Cardiac muscle cell (in vitro differentiated cells and primary cell): Measurements from ENCODE around the gene CTDSP2. TPM values are rescaled to one million over a fixed set of nuclear protein-coding genes. Genes with fewer than 3 reads are reported as not detected.

Experiments
- DNase-seq, 2 donors: peaks; one replicate each; pipeline versions ENCODE4 v3.0.0 to v3.0.0-alpha.2; 2010 to 2017; ENCODE audit warnings: low read depth in 1 of 2, low spot score in 1 of 2
- H3K27ac ChIP-seq: fragments of 200-600 bp; sonication (generic); 2 replicates; pipeline ENCODE4 v1.5.1; 2016
- H3K27me3 ChIP-seq: fragments of 200-600 bp; sonication (generic); 2 replicates; pipeline ENCODE4 v1.6.0; 2016; ENCODE audit warnings: control low read depth
- H3K36me3 ChIP-seq: fragments of 200-600 bp; sonication (generic); 2 replicates; pipeline ENCODE4 v1.5.1; 2016; ENCODE audit warnings: control low read depth
- H3K4me1 ChIP-seq: fragments of 200-600 bp; sonication (generic); 2 replicates; pipeline ENCODE4 v1.8.1; 2017; ENCODE audit warnings: low read depth, mild to moderate bottlenecking, mixed run types
- H3K4me3 ChIP-seq: fragments of 200-600 bp; sonication (generic); 2 replicates; pipeline ENCODE4 v1.5.1; 2016; ENCODE audit warnings: mild to moderate bottlenecking
- H3K9me3 ChIP-seq: fragments of 200-600 bp; sonication (generic); 2 replicates; pipeline ENCODE4 v1.5.1; 2017; ENCODE audit warnings: low read depth, mild to moderate bottlenecking, control low read depth
- polyA plus RNA-seq: library from polyadenylated mRNA; unstranded; fragments of >200 nt; fragmentation: Nextera tagmentation; extraction: Ambion mirVana; gene quantifications from 2 replicates; pipeline ENCODE4 v1.2.1, GENCODE V29; 2016
- total RNA-seq: library from RNA; depleted of rRNA; stranded (reverse); fragments of >200 nt; gene quantifications from 2 replicates; pipeline ENCODE4 v1.2.3, GENCODE V29; 2016
- TF ChIP-seq, protein P1 (sequence below): IDR thresholded peaks from 2 replicates; pipeline ENCODE4 v1.5.1; 2012; ENCODE audit warnings: low read depth, mild to moderate bottlenecking, low read length

Gene CTDSP2
- total and polyA plus RNA-seq, 2 experiments from 2014 or later = 82.9 to 105 TPM

DNA sequence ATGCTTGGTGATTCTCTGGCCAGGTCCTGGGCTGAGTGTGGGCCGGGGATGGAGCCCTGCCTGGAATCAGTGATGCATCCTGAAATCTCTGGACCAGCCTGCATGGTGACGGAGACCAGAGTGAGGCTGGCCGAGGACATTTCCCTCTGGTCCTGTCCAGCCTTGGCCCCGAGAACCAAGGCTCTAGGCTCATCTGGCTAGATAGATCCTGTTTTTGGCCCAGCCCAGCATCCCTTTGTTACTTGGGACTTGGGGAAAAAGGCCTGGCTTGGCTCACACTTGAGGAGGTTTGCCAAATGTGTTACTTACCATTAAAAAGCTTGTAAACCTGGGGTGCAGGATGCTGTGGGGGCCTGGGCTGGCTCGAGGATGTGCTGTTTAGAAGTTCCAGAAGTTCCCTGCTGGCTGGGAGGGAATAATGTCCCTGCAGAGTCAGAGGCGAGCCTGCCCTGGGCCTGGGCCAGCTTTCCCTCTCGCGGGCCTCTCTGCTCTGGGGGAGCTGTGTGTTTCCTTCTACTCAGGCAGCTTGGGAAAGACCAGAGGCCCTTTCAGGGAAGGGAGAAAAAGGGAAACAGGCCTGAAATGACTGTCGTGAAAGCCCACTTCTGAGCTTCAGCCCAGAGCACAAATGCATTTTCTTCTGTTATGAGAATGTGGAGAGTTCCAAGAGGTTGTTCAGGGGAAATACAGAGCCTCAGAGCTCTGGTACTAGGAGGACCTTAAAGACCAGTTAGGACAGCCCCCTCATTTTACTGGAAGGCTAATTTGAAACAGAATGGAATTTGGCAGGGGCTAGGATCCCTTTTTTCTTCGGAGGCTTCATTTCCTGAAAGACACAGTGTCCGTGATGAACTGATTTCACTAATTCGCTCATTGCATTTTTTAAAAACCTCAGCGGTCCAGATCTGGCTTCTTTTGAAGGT is 47.2 kb upstream of the CTDSP2 start:
- peaks cover 56% of the 10 kb centered on the region for H3K4me1 ChIP-seq
- no peaks in the 10 kb centered on the region for H3K27me3 ChIP-seq
- no peak overlapping the region for H3K4me3 ChIP-seq
- H3K9me3 ChIP-seq = no peaks in the 10 kb centered on the region
- H3K36me3 ChIP-seq = no peaks in the 10 kb centered on the region
- peak; percentile 85 to 97 for DNase-seq
- TF ChIP-seq, protein P1, sequence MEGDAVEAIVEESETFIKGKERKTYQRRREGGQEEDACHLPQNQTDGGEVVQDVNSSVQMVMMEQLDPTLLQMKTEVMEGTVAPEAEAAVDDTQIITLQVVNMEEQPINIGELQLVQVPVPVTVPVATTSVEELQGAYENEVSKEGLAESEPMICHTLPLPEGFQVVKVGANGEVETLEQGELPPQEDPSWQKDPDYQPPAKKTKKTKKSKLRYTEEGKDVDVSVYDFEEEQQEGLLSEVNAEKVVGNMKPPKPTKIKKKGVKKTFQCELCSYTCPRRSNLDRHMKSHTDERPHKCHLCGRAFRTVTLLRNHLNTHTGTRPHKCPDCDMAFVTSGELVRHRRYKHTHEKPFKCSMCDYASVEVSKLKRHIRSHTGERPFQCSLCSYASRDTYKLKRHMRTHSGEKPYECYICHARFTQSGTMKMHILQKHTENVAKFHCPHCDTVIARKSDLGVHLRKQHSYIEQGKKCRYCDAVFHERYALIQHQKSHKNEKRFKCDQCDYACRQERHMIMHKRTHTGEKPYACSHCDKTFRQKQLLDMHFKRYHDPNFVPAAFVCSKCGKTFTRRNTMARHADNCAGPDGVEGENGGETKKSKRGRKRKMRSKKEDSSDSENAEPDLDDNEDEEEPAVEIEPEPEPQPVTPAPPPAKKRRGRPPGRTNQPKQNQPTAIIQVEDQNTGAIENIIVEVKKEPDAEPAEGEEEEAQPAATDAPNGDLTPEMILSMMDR = peak; percentile 7
- peak overlapping the region; percentile 96 for H3K27ac ChIP-seq

DNA sequence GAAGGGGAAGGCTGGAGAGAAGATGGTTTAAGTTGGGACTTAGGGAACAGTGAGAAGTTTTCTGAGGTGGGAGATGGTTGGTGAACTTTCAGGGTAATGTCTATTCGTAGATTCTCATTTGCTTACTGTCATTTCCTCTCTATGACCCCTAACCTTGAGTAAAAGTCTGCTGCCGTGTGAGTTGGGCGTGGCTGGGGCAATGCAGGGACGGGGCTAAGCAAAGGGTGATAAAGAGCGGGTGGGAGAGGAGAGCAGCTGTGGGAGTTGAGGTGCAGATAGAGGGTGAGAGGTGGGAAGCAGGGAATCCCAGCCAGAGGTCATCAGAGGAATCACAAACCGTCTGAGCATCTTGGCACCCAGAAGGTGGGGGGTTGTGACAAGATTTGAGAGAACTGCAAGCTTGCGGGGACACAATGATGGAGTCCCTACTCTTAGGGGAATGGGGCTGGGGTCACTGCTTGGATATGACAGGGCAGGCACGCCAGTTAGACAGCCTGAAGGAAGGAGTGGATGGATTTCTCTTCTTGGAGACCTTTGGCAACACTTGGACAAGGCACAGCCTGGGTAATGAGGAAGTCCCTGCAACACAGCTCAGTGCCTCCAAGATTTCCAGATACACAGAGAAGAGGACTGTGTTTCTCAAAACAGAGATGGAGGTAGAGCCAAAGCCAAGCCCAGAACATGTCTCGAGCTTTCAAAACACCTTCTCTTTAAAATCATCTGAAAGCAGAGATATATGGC is 45.9 kb upstream of the CTDSP2 start:
- Histone ChIP-seq H3K36me3 (no peaks in the 10 kb centered on the region), H3K9me3 (no peaks in the 10 kb centered on the region), H3K27me3 (no peaks in the 10 kb centered on the region), H3K4me1 (peaks cover 65% of the 10 kb centered on the region), H3K27ac (peak overlapping the region; percentile 96), H3K4me3 (no peak overlapping the region)
- no peak for DNase-seq
- TF ChIP-seq, protein P1 = no peak

DNA sequence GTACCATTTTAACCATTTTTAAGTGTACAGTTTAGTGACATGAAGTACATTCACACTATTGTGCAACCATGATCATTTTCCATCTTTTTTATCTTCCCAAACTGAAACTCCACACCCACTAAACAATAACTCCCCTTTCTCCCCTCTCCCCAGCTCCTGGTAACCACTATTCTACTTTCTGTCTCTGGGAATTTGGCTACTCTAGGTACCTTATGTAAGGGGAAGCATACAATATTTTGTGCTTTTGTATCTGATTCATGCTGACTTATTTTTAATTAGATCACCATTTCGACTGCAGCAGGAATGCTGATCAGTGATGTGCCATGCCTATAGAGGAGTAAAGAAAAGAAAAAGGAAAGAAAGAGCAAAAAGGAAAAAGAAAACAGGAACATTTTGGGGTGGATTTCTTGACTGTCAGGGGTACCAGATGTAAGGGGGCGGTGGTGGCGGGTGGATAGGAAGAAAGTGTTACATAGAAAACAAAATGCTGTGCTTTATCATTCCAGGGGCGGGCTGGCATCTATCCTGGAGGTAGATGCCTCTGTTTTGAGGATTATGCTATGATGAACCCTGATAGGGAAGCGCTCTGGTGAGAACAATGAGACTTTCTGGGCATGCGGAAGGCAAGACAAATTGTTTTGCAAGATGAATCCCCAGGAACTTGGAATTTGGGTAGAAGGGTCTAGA is 45.2 kb upstream of the CTDSP2 start:
- TF ChIP-seq, protein P1 = no peak
- Histone ChIP-seq H3K4me1 (peaks cover 60% of the 10 kb centered on the region), H3K27ac (no peak overlapping the region), H3K4me3 (no peak overlapping the region), H3K9me3 (no peaks in the 10 kb centered on the region), H3K36me3 (no peaks in the 10 kb centered on the region), H3K27me3 (no peaks in the 10 kb centered on the region)
- DNase-seq = peak in 1 of 2 donors; percentile 22

DNA sequence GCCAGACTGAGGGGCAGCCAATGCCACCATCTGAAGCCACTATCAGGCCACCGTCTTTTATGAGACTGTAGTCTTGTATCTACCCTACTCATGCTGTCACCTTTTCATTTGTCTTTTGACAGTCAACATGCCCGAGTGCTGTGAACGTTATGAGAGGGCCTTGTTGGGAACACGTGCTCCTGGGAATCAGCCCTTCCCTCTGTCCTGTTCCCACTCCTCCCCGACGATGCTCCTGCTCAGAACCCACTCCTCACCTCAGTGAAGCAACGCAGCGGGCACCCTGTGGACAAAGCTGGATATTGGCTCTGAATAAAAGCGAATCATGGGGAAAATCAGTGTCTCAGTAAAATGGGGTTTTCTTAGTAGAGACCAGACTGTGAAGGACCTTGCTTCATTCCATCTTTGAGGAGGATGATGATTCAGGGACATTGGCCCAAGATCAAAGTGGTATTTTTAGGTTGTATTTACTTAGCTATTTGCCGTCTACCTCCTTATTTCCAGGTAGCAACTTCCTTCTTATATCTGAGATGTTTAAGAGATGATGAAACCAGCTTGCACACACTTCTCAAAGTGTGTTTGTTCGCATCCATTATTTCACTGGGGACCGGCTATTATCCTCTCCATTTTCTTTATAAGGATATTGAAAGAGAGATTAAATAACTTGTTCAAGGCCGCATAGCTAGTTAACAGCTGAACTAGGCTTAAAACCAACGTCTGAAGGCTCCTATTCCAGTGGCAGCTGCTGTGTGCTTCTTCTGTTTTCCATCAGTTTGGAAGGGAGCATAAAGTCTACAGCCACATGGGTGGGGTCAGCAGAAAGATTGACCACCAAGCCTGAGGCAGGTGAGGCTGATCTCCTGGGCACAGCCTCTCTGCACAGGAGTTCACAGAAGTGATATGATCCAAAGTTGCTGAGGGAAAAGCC is 43.9 kb upstream of the CTDSP2 start:
- no peak overlapping the region for H3K27ac ChIP-seq
- peaks cover 55% of the 10 kb centered on the region for H3K4me1 ChIP-seq

More for the DNA sequence above, 43.9 kb upstream of the CTDSP2 start:
- Histone ChIP-seq H3K27me3 (no peaks in the 10 kb centered on the region), H3K4me3 (no peak overlapping the region), H3K9me3 (no peaks in the 10 kb centered on the region), H3K36me3 (no peaks in the 10 kb centered on the region)
- DNase-seq = no peak
- TF ChIP-seq, protein P1 = no peak
